Measurements from ENCODE around the gene MICALL2.
"Not testable (repeated sequence)": the region's sequence is repeated elsewhere in the genome, so short reads cannot be mapped to it uniquely, and the experiment has no call there.

MICALL2 gene

GRCh38 chr7:1447551-1448244 is 11.6 kb downstream of the MICALL2 start:
- DNase-seq (ENCODE audit: low read depth), result no peak

DNA sequence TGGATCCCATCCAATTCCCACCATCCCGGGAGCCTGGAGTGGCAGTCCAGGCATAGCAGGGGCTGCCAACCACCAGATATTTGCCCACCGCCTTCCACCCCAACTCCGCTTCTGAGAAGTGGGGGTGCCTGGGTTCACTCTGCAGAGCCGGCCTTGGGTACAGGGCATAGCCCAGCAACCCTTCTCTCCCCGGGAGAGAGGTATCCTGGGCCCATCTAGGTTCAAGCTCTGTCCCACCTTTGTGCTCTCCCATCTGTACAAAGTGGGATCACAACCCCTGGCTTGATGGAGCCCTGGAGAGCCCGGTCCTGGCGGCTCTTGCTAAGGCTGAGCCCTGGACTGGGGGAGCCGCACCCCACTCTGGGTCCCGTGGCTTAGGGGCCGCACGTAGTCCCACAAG is 12.2 kb downstream of the MICALL2 start:
- no peak for DNase-seq (ENCODE audit: low read depth)

DNA sequence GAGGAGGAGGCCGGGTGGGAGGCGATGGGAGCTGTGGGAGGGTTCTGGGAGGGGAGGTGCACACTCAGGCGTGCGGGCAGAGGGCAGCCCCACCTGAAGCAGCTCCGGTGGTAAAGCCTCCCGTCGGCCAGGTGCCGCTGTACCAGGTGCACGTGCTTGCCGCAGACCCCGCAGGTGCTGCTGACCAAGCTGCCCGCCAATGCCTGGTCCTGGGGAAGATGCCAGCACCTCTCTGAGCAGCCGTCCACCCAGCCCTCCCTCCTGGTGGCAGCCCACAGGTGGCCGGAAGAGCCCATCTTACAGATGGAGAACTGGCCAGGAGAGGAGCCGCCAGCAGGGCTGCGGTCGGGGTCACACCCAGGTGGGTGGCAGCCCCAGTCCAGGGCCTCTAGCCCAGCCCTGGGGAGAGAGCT is 12.6 kb downstream of the MICALL2 start:
- DNase-seq (ENCODE audit: low read depth), result no peak

DNA sequence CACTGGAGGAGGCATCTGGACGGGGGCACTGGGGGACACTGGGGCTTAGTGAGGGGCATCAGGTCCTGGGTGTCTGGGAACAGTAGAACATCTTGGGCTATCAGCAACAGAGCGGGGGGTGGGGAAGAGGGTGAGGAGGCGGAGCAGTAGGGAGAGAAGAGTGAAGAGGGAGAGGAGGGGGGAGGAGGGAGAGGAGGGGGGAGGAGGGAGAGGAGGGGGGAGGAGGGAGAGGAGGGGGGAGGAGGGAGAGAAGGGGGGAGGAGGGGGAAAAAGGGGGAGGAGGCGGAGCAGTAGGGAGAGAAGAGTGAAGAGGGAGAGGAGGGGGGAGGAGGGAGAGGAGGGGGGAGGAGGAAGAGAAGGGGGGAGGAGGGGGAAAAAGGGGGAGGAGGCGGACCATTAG is 13.2 kb downstream of the MICALL2 start:
- not testable (repeated sequence) for DNase-seq (ENCODE audit: low read depth)

GRCh38 chr7:1445341-1445740 is 13.9 kb downstream of the MICALL2 start:
- no peak for DNase-seq (ENCODE audit: low read depth)

DNA sequence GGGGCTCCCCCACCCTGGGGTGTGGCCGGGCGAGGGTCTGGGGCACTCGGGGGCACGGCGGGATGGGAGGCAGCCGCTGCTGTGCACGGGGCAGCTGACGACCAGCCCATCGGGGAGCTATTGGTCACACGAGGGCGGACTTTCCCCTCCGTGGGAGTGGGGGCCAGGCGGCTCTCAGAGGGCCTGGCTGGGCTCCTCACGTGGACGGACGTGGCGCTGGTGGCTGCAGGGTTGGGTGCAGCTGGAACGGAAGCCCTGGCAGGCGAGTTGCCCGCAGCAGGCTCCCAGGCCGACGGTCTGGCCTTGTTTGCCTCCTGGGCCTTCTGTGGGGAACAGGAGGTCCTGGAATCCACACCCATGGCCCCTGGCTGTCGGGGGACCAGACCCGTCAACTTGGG is 14.3 kb downstream of the MICALL2 start:
- DNase-seq (ENCODE audit: low read depth), result no peak

GRCh38 chr7:1444214-1444924 is 14.9 kb downstream of the MICALL2 start:
- DNase-seq (ENCODE audit: low read depth), result no peak

- not testable (repeated sequence) for DNase-seq (ENCODE audit: low read depth)
These were observed 15.6 kb downstream of the MICALL2 start for GRCh38 chr7:1443587-1444200.

GRCh38 chr7:1442355-1443124 is 16.7 kb downstream of the MICALL2 start:
- no peak for DNase-seq (ENCODE audit: low read depth)

DNA sequence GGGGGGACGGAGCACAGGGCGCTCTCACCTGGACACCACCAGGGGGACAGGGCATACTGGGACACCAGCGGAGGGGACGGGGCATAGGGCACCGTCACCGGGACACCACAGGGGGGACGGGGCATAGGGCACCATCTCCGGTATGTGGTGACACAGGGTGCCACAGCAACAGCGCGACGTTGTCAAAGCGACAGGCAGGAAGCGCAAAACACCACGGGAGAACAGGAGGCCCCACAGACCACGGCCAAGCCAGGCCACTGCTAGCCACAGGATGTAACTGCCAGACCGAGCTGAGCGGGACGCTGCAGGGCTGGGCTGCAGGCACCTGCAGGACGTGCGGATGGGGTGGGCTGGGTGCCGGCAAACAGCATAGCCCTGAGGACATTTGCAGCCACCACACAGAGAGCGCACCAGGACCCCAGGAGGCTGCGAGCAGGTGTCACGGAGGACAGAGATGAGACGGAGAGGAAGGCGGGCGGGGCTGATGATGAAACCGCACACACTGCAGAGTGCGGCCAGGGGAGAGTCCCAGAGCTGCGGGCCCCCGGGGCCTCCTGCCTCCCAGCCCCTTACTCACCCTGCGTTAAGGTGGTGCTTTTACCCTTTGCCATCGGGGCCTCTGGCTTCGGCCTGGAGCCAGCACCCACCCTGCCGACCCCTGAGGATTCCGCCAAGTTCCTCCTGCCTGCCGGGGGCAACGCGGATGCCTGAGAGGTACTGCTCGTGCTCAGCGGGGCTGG is 17.5 kb downstream of the MICALL2 start:
- DNase-seq (ENCODE audit: low read depth), result no peak

DNA sequence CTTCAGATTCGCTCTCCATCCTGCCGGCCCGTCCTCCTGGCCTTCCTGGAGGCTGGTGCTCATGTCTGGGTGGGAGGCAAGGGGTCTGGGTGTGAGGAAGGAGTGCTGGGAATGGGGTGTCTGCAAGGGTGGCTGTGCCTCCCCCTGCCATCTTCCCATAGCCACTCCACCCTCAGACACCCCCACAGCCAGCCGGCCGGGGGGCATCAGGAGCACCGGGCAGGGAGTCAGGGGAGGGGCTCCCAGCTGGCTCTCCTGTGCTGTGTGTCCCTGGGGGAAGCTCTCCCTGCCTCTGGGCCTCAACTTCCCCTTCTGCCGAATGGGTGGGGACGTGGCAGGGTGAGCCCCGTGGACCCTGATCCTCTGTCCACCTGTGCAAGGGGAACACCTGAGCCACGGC is 18.6 kb downstream of the MICALL2 start:
- DNase-seq (ENCODE audit: low read depth), result no peak

DNA sequence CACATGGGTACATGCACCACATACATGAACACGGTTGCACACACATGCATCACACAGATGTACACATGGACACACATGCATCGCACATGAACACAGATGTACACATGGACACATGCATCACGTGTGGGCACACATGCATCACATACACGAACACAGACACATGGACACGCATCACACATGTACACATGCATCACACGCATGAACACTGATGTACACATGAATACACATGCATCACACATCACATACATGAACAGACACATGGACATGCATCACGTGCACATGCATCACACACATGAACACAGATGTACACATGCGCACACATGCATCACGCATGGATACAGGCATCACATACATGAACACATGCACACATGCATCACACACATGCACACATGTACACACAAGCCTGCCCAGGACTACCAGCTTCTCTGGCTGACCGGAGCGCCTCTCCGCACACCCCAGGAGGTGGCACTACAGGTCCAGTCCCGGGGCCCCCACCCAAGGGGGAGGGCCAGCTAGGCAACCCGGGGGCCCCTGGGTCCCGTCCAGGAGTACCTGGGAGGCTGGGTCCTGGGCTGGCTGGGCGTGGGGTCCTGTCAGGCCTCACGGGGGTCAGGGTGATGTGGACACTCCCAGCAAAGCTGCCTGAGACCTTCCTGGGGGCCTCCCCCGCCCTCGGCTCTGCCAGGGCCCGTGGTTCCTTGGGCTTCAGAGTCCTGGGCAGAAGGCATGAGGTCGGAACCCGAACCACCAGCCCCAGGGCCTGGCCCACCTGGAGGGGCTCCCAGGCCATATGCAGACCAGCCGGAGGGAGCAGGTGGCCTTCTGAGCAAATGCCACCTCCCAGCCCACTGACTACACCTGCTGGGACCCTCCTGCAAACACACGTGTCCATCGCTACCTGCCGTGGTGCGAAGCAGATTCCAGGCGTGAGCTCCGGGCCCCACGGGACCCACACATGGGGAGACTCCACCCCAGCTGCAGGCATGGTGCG is 19.6 kb downstream of the MICALL2 start:
- no peak for DNase-seq (ENCODE audit: low read depth)

- DNase-seq (ENCODE audit: low read depth), result no peak
These were observed 20.4 kb downstream of the MICALL2 start for GRCh38 chr7:1438821-1439220.

GRCh38 chr7:1438208-1438607 is 21.1 kb downstream of the MICALL2 start:
- no peak for DNase-seq (ENCODE audit: low read depth)

GRCh38 chr7:1437155-1437880 is 22.0 kb downstream of the MICALL2 start:
- DNase-seq (ENCODE audit: low read depth), result no peak

GRCh38 chr7:1436608-1437007 is 22.7 kb downstream of the MICALL2 start:
- no peak for DNase-seq (ENCODE audit: low read depth)

DNA sequence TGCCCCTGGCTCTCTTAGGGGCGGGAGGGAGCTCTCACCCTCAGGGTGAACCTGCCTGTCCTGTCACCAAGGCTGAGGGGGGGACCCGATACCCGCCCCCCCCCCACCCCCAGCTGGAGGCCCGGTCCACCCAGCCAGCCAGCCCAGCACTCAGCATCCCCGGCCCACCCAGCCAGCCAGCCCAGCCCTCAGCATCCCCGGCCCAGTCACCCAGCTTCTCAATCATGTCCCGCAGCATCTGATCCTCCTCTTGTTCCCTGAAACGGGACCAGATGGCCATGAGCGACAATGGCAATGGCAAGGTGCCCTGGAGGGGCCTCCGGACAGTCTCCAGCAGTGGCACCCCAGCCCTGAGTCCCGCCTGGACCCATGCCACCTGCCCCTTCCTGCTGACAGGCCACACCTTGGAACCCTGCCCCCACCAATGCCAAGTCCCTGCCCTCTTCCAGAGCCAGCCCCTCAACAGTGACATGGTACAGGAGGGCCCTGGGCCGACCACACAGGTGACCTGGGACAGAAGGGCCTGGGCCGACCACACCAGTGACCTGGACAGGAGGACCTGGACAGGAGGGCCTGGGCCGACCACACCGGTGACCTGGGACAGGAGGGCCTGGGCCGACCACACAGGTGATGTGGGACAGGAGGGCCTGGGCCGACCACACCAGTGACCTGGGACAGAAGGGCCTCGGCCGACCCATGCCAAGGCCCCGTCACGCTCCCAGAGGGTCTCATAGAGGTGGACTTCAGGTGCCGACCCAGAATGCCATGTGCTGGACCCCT is 24.2 kb downstream of the MICALL2 start:
- no peak for DNase-seq (ENCODE audit: low read depth)

DNA sequence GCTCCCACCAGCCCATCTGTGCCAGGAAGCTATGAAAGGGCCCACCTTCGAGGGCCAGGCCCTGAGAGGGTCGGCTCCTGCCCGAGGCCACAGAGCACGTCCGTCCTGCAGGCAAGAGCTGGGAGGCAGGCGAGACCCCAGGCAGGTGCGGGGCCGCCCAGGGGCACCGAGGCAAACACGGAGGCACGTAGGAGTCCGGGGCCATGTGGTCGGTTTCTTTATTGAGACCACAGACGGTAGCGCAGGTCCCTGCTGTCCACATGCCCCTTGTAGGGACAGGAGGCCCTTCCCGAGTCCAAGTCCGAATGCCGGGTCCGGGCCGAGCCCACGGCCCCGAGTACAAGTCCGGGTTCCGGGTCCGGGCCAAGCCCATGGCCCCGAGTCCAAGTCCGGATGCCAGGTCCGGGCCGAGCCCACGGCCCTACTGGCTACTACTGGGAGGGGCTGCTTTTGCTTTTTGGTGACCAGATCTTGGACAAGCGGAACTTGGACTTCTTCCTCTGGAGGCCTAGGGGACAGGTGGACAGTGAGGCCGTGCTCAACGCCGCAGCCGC is 25.0 kb downstream of the MICALL2 start:
- no peak for DNase-seq (ENCODE audit: low read depth)
